ENCODE results near the gene ERP44.

GRCh38 chr9:100117316-100117715 lies 18.5 kb upstream of the ERP44 start:
- TF ChIP-seq POLR2A (IDR thresholded peaks at IDR 0.05; ENCODE audit: low read length) = no peak
- TF ChIP-seq GATA1 (IDR thresholded peaks at IDR 0.05; ENCODE audit: low read depth, low read length) = no peak

Measured in erythroblast (primary cell).